Right atrium auricular region (tissue), 2 donors: ENCODE measurements around the gene UMODL1. TPM values are rescaled to one million over a fixed set of nuclear protein-coding genes. Genes with fewer than 3 reads are reported as not detected.

Experiments used
- DNase-seq: peaks from one replicate; pipeline ENCODE4 v3.0.0-alpha.2; 2019; ENCODE audit warnings: low spot score
- H3K27ac ChIP-seq, 2 donors: fragments of 200-600 bp; sonication (generic); 1 replicate in 1 of 2; 2 replicates in 1 of 2; pipeline ENCODE4 v1.5.1; 2016 to 2019
- H3K27me3 ChIP-seq, 2 donors: fragments of 200-600 bp; sonication (generic); one replicate each; pipeline versions ENCODE4 v1.5.1 to v1.6.0; 2017 to 2019
- H3K36me3 ChIP-seq: fragments of 200-600 bp; sonication (generic); one replicate; pipeline ENCODE4 v1.5.1; 2016
- H3K4me1 ChIP-seq, 2 donors: fragments of 200-600 bp; sonication (generic); one replicate each; pipeline versions ENCODE4 v1.5.1 to v1.6.0; 2017 to 2019
- H3K4me3 ChIP-seq, 2 donors: fragments of 200-600 bp; sonication (generic); 1 replicate in 1 of 2; 2 replicates in 1 of 2; pipeline ENCODE4 v1.5.1; 2017 to 2019; ENCODE audit warnings: mild to moderate bottlenecking in 1 of 2, moderate library complexity in 1 of 2
- H3K9me3 ChIP-seq, 2 donors: fragments of 200-600 bp; sonication (generic); one replicate each; pipeline ENCODE4 v1.5.1; 2019
- total RNA-seq, 2 donors: library from RNA; depleted of rRNA; stranded (reverse); fragments of >200 nt; gene quantifications; one replicate each; pipeline ENCODE4 v1.1.0, GENCODE V29; 2016
- TF ChIP-seq, protein P1 (sequence below), 2 donors: fragments of 200-600 bp; sonication (generic); IDR thresholded peaks; one replicate each; pipeline ENCODE4 v1.5.1; 2019; ENCODE audit warnings: antibody characterized with exemption in 2 of 2

UMODL1 gene
- total RNA-seq, 2 donors from 2014 or later = not detected

DNA sequence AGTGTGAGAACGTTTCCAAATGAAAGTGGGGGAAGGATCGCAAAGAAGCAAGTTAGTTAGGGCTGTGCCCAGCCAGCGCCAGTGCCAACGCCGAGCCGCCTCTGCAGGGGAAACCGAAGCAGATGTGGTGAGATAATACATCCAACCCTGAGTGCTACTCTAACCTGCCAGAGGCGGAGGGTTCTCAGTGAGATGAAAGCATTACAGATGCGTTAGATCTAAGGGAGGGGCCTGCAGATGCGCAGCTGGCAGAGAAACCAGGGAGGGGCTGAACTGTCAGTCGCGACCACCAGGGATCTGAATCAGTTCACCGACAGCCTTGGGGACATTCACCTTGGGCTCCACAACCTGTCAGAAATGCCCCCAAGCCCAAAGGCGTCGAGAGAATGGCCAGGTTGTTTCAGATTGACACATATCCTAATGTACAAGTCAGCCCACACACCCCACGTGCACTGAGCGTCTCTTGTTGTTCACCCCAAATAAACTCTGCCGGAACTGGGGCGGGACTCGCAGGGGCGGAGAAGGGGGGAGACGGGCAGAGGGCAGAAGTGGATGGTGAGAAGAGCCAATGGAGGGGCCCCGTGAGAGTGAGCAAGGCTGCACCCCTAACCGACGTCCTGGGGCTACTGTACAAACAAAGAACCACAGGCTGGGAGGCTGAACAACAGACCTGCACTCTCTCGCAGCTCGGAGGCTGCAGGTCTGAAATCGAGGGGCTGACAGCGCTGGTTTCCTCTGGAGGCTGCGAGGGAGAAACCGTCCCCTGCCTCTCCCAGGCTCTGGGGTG lies 8.7 kb upstream of the UMODL1 start:
- no peak overlapping the region for H3K27ac ChIP-seq
- H3K9me3 ChIP-seq = no peaks in the 10 kb centered on the region
- DNase-seq = no peak
- TF ChIP-seq, protein P1, sequence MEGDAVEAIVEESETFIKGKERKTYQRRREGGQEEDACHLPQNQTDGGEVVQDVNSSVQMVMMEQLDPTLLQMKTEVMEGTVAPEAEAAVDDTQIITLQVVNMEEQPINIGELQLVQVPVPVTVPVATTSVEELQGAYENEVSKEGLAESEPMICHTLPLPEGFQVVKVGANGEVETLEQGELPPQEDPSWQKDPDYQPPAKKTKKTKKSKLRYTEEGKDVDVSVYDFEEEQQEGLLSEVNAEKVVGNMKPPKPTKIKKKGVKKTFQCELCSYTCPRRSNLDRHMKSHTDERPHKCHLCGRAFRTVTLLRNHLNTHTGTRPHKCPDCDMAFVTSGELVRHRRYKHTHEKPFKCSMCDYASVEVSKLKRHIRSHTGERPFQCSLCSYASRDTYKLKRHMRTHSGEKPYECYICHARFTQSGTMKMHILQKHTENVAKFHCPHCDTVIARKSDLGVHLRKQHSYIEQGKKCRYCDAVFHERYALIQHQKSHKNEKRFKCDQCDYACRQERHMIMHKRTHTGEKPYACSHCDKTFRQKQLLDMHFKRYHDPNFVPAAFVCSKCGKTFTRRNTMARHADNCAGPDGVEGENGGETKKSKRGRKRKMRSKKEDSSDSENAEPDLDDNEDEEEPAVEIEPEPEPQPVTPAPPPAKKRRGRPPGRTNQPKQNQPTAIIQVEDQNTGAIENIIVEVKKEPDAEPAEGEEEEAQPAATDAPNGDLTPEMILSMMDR (IDR thresholded peaks at IDR 0.05) = no peak
- H3K4me1 ChIP-seq = peaks cover 0 to 12% of the 10 kb centered on the region in 2 donors
- no peaks in the 10 kb centered on the region for H3K27me3 ChIP-seq
- H3K36me3 ChIP-seq = no peaks in the 10 kb centered on the region
- no peak overlapping the region for H3K4me3 ChIP-seq

DNA sequence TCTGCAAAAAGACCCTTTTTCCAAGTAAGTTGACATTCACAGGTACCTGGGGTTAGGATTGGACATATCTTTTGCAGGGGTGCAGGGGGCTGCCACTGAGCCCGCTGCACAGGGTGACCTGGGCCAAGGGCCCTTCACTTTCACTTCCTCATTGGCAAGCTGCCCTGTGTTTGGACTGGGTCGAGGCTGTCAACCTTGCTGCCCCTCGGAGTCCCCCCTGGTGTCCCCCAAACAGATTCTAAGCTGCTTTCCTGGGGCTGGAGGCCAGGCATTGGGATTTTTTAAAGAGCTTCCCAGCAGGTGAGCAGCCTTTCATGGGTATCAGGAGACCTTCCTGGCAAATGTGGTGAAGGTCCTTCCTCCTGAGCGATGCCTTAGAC lies 7.9 kb upstream of the UMODL1 start:
- no peaks in the 10 kb centered on the region for H3K27me3 ChIP-seq
- H3K27ac ChIP-seq = no peak overlapping the region
- H3K4me1 ChIP-seq = peaks cover 0 to 4% of the 10 kb centered on the region in 2 donors
- DNase-seq = no peak
- H3K4me3 ChIP-seq = no peak overlapping the region
- no peaks in the 10 kb centered on the region for H3K9me3 ChIP-seq
- TF ChIP-seq, protein P1 (IDR thresholded peaks at IDR 0.05) = no peak
- H3K36me3 ChIP-seq = no peaks in the 10 kb centered on the region

DNA sequence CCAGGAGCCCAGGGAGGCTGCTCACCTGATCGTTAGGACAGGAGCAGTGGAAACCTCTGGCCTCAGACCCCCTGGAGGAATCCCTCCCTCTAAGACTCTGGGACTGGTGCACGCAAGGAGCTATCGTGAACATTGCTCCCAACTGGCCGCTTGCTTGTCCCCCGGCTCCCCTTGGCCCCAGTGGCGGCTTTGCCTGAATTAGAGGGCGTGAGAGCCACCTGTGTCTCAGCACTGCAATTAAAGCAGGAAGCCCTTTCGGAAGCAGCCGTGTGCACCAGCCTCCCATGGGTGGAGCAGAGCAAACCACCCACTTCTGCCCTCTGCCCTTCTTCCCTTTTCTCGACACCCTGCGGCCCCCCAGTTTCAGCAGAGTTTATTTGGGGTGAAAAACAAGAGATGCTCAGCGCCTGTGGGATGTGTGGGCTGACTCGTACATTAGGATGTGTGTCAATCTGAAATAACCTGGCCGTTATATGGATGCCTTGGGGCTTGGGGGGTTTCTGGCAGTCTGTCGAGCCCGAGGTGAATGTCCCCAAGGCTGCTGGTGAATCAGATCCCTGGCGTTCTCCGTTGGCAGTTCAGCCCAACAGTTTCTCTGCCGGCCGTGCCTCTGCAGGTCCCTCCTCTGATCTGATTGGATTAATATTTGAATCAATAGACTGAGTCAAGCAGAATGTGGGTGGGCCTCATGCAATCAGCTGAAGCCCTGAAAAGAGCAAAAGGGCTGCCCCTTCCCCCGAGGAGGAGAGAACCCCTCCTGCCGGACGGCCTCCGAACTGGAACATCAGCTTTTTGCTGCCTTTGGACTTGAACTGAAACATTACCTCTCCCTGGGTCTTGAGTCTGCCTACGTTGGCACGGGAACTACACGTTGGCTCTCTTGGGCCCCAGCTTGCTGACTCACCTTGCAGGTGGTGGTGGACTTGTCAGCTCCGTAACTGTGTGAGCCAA lies 7.3 kb upstream of the UMODL1 start:
- no peak for DNase-seq
- TF ChIP-seq, protein P1 (IDR thresholded peaks at IDR 0.05) = no peak
- Histone ChIP-seq H3K9me3 (no peaks in the 10 kb centered on the region), H3K27me3 (no peaks in the 10 kb centered on the region), H3K4me3 (no peak overlapping the region), H3K4me1 (peaks cover 0 to 4% of the 10 kb centered on the region in 2 donors), H3K36me3 (no peaks in the 10 kb centered on the region), H3K27ac (no peak overlapping the region)

DNA sequence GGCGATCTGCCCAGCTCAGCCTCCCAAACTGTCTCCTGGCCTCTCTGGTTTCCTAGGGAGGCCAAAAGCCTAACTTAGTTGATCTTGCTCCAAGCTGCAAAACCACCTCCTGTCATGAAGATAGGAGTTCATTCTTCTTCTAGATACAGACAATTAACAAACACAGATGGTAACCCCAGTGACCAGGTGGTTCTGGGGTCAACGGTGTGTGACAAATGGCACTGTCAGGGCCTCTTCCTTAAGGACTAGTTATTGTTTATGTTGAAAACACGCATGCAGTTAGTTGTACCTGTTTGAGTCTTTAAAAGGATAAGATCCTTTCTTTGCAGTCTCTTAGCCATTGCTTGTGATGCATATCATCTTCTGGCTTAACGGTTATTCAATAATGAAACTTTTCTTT lies 4.6 kb upstream of the UMODL1 start:
- Histone ChIP-seq H3K4me1 (peaks cover 0 to 4% of the 10 kb centered on the region in 2 donors), H3K27me3 (no peaks in the 10 kb centered on the region), H3K36me3 (no peaks in the 10 kb centered on the region), H3K4me3 (no peak overlapping the region), H3K9me3 (no peaks in the 10 kb centered on the region), H3K27ac (no peak overlapping the region)
- TF ChIP-seq, protein P1 (IDR thresholded peaks at IDR 0.05) = no peak
- DNase-seq = no peak

DNA sequence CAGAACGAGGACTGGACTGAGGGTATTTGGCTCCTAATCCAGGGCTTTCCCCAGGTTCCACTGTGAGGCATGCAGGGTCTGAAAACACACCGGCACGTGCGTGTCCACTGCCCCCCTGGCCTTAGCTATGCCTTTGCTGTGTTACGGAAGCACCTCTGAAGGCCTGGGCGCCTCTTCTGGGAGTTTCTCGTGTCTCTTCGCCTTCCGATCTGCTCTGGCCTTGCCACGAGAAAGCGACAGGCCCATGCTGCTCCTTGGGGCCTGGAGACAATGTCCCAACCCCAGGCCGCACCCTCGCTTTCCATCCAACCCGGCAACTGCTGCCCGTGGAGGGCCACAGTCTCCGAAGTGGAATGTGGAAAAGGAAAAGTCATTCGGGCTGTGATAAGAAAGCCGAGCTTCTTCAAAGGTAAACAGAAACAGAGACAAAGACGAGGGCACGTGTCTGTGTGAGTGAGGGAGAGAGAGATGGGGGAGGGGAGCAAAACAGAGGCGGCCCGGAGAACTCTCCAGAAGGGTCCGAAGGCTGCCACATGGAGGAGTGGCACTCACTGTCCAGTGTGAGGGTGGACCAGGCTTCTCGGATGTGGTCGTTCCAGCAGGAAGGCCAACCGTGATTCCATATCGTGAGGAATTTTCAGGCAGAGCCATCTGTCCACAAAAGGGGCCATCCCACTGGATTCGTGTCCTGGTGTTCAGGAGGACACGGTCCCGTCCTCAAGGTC lies 3.4 kb upstream of the UMODL1 start:
- Histone ChIP-seq H3K27ac (no peak overlapping the region), H3K4me3 (no peak overlapping the region), H3K36me3 (no peaks in the 10 kb centered on the region), H3K27me3 (no peaks in the 10 kb centered on the region), H3K4me1 (no peaks in the 10 kb centered on the region), H3K9me3 (no peaks in the 10 kb centered on the region)
- DNase-seq = no peak
- TF ChIP-seq, protein P1 (IDR thresholded peaks at IDR 0.05) = no peak
